ENCODE measurements around the gene ACLY. TPM values are rescaled to one million over a fixed set of nuclear protein-coding genes. Genes with fewer than 3 reads are reported as not detected.
A peak's percentile ranks its signal among the peaks of the same experiment; 100 is the strongest.

The ACLY gene
- total and polyA plus RNA-seq, 2 of the 13 experiments (the other 11 are each of a cell fraction or from before 2014, with no cell fraction given), result 111 to 218 TPM

DNA sequence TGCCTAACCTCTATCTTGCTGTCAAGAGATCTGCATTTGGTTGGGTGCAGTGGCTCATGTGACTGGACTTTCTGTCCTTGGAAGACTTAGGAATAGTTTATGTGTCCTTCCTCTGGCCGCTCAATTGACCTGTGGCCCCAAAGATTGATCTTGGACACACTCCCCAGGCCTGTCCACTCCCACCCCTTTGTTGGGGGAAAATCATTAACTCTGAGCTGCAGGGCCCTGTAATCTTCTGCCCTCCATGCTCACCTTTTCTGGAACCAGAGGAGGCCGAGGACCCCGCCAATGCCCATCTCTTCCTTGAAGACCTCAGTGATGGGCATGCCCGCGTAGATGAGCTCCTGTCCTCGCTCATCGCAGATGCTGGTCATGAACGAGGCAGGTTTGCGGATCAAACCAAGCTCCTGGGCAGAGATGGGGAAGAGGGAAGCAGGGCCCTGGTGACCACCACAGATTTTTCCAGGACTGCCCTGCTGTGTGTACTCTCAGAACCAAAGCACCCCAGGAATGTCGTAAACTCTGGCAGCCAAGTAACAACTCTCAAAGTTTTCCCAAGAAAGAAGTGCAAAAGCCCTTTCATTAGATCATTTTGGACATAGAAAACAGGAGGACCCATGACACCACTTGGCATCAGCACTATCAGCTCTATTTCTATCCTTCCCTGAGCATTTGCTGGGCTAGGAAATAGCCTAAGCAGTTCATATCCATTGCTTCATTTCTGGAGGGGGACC lies 45.0 kb downstream of the ACLY start (continued):
- TF ChIP-seq, protein P1, sequence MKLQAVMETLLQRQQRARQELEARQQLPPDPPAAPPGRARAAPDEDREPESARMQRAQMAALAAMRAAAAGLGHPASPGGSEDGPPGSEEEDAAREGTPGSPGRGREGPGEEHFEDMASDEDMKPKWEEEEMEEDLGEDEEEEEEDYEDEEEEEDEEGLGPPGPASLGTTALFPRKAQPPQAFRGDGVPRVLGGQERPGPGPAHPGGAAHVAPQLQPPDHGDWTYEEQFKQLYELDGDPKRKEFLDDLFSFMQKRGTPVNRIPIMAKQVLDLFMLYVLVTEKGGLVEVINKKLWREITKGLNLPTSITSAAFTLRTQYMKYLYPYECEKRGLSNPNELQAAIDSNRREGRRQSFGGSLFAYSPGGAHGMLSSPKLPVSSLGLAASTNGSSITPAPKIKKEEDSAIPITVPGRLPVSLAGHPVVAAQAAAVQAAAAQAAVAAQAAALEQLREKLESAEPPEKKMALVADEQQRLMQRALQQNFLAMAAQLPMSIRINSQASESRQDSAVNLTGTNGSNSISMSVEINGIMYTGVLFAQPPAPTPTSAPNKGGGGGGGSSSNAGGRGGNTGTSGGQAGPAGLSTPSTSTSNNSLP (IDR thresholded peaks at IDR 0.05; ENCODE audit: low read depth, low read length), result no peak
- TF ChIP-seq NR2F2 (IDR thresholded peaks at IDR 0.05; ENCODE audit: borderline replicate concordance, low read depth), result peak; percentile 70
- 0 out of 2 replicates have a peak, but pooled peaks have one; percentile 41 for TF ChIP-seq HNF4G (IDR thresholded peaks at IDR 0.05; ENCODE audit: borderline replicate concordance, low read depth, low read length)
- no peak for TF ChIP-seq HNF4G (CRISPR knock-in tag; IDR thresholded peaks at IDR 0.05; ENCODE audit: borderline replicate concordance, low read depth)
- TF ChIP-seq PCBP1 (IDR thresholded peaks at IDR 0.05; ENCODE audit: borderline replicate concordance, low read depth, low read length), result no peak
- TF ChIP-seq ZNF567 (CRISPR knock-in tag; IDR thresholded peaks at IDR 0.05; ENCODE audit: borderline replicate concordance), result no peak
- no peak for TF ChIP-seq CBX1 (IDR thresholded peaks at IDR 0.05; ENCODE audit: low read depth)
- no peak for TF ChIP-seq HOXA9 (CRISPR knock-in tag; IDR thresholded peaks at IDR 0.05; ENCODE audit: borderline replicate concordance)
- TF ChIP-seq ZFX (CRISPR knock-in tag; IDR thresholded peaks at IDR 0.05; ENCODE audit: low read depth), result peak; percentile 52; the same call in 1 of the 2 replicates
- no peak for TF ChIP-seq ZMAT5 (CRISPR knock-in tag; IDR thresholded peaks at IDR 0.05; ENCODE audit: borderline replicate concordance, low read depth)
- peak; percentile 35; the same call in 1 of the 2 replicates for TF ChIP-seq FOXJ3 (CRISPR knock-in tag; IDR thresholded peaks at IDR 0.05; ENCODE audit: borderline replicate concordance)
- peak; percentile 80; the same call in 1 of the 2 replicates for TF ChIP-seq NR2F6 (IDR thresholded peaks at IDR 0.05)
- TF ChIP-seq NR2F6 (CRISPR knock-in tag; IDR thresholded peaks at IDR 0.05), result peak; percentile 25; the same call in 1 of the 2 replicates
- no peak for TF ChIP-seq KDM1A (CRISPR knock-in tag; IDR thresholded peaks at IDR 0.05)
- no peak for TF ChIP-seq ATAD3A (CRISPR knock-in tag; IDR thresholded peaks at IDR 0.05)
- TF ChIP-seq ZNF878 (CRISPR knock-in tag; IDR thresholded peaks at IDR 0.05), result no peak
- TF ChIP-seq ZNF605 (CRISPR knock-in tag; IDR thresholded peaks at IDR 0.05), result no peak
- TF ChIP-seq, protein P2, sequence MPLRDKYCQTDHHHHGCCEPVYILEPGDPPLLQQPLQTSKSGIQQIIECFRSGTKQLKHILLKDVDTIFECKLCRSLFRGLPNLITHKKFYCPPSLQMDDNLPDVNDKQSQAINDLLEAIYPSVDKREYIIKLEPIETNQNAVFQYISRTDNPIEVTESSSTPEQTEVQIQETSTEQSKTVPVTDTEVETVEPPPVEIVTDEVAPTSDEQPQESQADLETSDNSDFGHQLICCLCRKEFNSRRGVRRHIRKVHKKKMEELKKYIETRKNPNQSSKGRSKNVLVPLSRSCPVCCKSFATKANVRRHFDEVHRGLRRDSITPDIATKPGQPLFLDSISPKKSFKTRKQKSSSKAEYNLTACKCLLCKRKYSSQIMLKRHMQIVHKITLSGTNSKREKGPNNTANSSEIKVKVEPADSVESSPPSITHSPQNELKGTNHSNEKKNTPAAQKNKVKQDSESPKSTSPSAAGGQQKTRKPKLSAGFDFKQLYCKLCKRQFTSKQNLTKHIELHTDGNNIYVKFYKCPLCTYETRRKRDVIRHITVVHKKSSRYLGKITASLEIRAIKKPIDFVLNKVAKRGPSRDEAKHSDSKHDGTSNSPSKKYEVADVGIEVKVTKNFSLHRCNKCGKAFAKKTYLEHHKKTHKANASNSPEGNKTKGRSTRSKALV (CRISPR knock-in tag; IDR thresholded peaks at IDR 0.05), result no peak
- TF ChIP-seq, protein P3, sequence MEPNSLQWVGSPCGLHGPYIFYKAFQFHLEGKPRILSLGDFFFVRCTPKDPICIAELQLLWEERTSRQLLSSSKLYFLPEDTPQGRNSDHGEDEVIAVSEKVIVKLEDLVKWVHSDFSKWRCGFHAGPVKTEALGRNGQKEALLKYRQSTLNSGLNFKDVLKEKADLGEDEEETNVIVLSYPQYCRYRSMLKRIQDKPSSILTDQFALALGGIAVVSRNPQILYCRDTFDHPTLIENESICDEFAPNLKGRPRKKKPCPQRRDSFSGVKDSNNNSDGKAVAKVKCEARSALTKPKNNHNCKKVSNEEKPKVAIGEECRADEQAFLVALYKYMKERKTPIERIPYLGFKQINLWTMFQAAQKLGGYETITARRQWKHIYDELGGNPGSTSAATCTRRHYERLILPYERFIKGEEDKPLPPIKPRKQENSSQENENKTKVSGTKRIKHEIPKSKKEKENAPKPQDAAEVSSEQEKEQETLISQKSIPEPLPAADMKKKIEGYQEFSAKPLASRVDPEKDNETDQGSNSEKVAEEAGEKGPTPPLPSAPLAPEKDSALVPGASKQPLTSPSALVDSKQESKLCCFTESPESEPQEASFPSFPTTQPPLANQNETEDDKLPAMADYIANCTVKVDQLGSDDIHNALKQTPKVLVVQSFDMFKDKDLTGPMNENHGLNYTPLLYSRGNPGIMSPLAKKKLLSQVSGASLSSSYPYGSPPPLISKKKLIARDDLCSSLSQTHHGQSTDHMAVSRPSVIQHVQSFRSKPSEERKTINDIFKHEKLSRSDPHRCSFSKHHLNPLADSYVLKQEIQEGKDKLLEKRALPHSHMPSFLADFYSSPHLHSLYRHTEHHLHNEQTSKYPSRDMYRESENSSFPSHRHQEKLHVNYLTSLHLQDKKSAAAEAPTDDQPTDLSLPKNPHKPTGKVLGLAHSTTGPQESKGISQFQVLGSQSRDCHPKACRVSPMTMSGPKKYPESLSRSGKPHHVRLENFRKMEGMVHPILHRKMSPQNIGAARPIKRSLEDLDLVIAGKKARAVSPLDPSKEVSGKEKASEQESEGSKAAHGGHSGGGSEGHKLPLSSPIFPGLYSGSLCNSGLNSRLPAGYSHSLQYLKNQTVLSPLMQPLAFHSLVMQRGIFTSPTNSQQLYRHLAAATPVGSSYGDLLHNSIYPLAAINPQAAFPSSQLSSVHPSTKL (CRISPR knock-in tag; IDR thresholded peaks at IDR 0.05), result peak; percentile 21; the same call in 1 of the 2 replicates
- peak; percentile 62; the same call in 1 of the 2 replicates for TF ChIP-seq HDAC1 (CRISPR knock-in tag; IDR thresholded peaks at IDR 0.05)
- TF ChIP-seq ESRRA (CRISPR knock-in tag; IDR thresholded peaks at IDR 0.05; ENCODE audit: low read depth), result peak; percentile 74; the same call in 1 of the 2 replicates
- no peak for TF ChIP-seq GPN1 (CRISPR knock-in tag; IDR thresholded peaks at IDR 0.05; ENCODE audit: borderline replicate concordance)

Data from HepG2 (cell line).